NT2/D1 (cell line): ENCODE measurements around the gene HOXA3.

Source experiments
- YY1 ChIP-seq: IDR thresholded peaks from 2 replicates; pipeline ENCODE4 v1.6.1; 2011; ENCODE audit not compliant: insufficient read length, insufficient read depth
- ZNF274 ChIP-seq: IDR thresholded peaks from 2 replicates; pipeline ENCODE4 v1.6.1; 2011; ENCODE audit warnings: mild to moderate bottlenecking, low read depth, low read length

DNA sequence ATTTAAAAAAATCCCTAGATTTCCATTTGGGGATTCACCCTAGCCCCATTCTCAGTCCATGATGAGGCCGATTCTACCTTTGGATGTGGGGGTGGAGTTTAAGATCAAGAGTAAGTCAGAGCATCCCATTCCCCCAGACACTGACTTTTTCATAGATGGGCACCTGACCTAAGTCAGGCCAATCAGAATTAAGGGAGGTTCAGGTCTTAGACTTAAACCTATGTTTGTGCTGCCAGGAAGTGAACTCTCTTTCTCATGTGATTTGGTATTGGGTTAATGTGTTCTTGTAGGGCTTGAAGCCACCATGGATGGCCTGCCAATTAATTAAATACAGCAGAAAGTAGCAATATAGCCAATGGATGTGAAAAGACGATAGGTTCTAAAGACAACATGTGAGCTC lies 86.7 kb downstream of the HOXA3 start:
- TF ChIP-seq YY1 (no peak), ZNF274 (no peak)
